NCI-H1092 (cell line): ENCODE data around the gene HSPA1A.
A peak's percentile ranks its signal among the peaks of the same experiment; 100 is the strongest.
"Not testable (repeated sequence)": the region's sequence is repeated elsewhere in the genome, so short reads cannot be mapped to it uniquely, and the experiment has no call there.

Source experiments
- DNase-seq: peaks from one replicate; lab custom pipeline; 2025; lab: John Stamatoyannopoulos, UW

Gene HSPA1A

GRCh38 chr6:31811645-31812044 lies 3.7 kb upstream of the HSPA1A start:
- DNase-seq = no peak

DNA sequence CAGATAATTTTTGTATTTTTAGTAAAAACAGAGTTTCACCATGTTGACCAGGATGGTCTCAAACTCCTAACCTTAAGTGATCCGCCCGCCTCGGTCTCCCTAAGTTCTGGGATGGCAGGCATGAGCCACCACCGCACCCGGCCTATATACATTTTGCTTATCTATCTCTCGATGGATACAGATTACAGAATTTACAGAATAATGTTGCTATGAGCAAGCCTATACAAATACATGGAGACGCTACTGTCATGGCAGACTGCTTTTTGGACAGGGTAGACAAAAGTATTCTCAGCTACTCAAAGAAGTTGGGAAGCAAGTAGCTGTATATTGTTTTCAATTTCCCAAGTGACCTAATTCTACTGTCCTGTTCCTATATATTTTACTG lies 1.9 kb upstream of the HSPA1A start:
- DNase-seq = no peak

- peak; percentile 85 for DNase-seq
Observed at GRCh38 chr6:31814677-31815024, 692 bp upstream of the HSPA1A start.

- not testable (repeated sequence) for DNase-seq
Observed at GRCh38 chr6:31817133-31817928, 2.0 kb downstream of the HSPA1A start.

- not testable (repeated sequence) for DNase-seq
Observed at GRCh38 chr6:31817929-31818511, 2.7 kb downstream of the HSPA1A start.

- DNase-seq = no peak
Observed at GRCh38 chr6:31819871-31820299, 4.5 kb downstream of the HSPA1A start.

- not testable (repeated sequence) for DNase-seq
Observed at GRCh38 chr6:31820399-31820798, 5.1 kb downstream of the HSPA1A start.

- no peak for DNase-seq
Observed at GRCh38 chr6:31821301-31822035, 6.1 kb downstream of the HSPA1A start.

DNA sequence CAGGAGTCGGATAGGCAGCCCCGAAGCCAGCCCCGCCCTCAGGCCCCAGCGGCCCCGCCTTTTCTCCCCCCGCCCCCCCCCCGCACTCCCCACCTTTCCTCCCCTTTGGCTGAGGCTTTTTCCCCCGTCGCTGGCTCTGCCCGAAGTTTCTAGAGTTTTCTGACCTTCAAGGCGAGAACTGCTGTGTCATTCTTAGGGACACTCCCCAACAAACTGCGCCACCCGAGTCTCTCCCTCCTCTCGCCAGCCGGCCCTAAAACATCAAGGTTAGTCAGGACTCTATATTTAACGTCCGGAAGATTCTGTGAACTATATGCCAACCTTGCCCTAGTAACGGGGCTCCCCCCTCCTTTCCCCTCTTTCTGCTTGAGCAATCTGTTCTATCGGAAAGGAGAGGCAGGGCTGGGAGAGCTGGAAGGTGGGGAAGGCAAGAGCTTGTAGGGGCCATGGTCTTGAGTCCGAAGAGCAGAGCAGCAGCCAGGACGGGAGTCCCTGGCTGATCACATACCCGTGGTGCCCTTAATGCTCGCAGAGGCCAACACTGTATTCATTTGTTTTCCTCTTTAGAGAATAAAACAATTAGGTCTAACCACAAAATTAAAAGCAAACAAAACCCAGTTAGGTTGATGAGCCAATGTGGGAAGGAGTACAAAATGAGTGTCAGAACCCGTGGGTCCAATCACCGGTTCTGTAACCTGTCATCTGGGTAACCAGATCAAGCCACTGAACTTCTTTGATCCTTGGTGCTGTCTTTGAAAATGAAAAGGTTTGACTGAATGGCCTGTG lies 6.9 kb downstream of the HSPA1A start:
- DNase-seq = no peak

DNA sequence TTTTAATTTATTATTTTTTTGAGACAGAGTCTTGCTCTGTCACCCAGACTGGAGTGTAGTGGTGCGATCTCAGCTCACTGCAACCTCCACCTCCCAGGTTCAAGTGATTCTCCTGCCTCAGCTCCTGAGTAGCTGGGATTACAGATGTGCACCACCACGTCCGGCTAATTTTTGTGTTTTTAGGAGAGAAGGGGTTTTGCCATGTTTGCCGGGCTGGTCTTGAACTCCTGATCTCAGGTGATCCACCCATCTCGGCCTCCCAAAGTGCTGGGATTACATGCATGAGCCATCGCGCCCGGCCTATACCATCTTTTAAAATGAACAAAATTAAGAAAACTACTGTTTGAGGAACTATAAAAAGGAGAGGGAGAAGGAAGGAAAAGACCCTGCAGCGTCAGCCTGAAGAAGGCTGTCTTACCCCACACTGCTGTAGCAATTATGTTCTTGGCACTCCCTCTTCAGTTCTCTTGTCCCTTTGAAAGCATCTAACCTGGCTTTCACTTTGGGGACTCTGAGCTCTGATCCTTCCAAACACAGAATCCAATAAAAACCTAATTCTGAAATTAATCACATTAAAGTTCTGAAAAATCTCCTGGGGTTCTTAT lies 8.4 kb downstream of the HSPA1A start:
- not testable (repeated sequence) for DNase-seq

DNA sequence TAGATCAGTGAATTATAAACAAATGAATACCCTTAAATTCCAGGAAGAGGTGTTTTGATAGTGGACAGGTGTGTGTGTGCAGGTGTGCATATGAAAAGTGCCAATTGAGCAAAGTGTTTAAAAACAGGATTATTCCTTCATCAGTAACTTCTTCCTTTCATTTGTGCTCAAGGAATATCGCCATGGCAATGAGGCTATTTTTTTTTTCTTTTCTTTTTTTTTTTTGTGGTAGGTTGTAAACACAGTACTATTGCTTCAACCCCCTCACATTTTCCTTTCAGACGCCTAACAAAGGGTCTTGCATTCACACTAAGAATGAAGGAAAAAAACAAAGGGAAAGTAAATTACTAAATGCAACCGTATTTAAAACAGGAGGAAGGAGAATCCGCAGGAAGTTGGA lies 10.2 kb downstream of the HSPA1A start:
- no peak for DNase-seq

GRCh38 chr6:31826793-31827285 lies 11.5 kb downstream of the HSPA1A start:
- DNase-seq = no peak

DNA sequence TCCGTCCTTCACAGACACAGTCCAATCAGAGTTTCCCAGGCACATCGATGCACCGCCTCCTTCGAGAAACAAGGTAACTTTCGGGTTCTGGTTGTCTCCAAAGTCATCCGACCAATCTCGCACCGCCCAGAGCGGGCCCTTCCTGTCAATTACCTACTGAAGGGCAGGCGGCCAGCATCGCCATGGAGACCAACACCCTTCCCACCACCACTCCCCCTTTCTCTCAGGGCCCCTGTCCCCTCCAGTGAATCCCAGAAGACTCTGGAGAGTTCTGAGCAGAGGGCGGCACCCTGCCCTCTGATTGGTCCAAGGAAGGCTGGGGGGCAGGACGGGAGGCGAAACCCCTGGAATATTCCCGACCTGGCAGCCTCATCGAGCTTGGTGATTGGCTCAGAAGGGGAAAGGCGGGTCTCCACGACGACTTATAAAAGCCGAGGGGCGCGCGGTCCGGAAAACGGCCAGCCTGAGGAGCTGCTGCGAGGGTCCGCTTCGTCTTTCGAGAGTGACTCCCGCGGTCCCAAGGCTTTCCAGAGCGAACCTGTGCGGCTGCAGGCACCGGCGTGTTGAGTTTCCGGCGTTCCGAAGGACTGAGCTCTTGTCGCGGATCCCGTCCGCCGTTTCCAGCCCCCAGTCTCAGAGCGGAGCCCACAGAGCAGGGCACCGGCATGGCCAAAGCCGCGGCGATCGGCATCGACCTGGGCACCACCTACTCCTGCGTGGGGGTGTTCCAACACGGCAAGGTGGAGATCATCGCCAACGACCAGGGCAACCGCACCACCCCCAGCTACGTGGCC lies 12.1 kb downstream of the HSPA1A start, which contains the start of gene HSPA1B:
Gene HSPA1B, plus strand, starts transcription at position 453 of the 794 bp plus-strand sequence. Its CDS starts 213 bp downstream, at position 666.
- DNase-seq = peak; percentile 94

GRCh38 chr6:31829633-31830283 lies 14.4 kb downstream of the HSPA1A start:
- DNase-seq = no peak

DNA sequence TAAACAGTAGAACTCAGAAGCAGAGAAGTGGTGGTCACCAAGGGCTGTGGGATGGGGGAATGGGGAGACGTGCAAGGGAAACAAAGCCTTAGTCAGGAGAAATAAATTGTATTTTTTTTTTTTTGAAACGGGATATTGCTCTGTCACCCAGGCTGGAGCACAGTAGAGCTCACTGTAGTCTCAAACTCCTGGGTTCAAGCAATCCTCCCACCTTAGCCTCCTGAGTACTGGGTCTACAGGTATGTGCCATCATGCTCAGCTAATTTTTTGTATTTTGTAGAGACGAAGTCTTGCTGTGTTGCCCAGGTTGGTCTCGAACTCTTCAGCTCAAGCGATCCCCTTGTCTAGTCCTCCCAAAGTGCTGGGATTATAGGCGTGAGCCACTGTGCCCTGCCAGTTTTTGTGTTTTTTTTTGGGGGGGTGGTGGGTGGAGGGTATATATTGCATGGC lies 15.6 kb downstream of the HSPA1A start:
- DNase-seq = no peak

GRCh38 chr6:31831350-31832215 lies 16.2 kb downstream of the HSPA1A start:
- DNase-seq = no peak

DNA sequence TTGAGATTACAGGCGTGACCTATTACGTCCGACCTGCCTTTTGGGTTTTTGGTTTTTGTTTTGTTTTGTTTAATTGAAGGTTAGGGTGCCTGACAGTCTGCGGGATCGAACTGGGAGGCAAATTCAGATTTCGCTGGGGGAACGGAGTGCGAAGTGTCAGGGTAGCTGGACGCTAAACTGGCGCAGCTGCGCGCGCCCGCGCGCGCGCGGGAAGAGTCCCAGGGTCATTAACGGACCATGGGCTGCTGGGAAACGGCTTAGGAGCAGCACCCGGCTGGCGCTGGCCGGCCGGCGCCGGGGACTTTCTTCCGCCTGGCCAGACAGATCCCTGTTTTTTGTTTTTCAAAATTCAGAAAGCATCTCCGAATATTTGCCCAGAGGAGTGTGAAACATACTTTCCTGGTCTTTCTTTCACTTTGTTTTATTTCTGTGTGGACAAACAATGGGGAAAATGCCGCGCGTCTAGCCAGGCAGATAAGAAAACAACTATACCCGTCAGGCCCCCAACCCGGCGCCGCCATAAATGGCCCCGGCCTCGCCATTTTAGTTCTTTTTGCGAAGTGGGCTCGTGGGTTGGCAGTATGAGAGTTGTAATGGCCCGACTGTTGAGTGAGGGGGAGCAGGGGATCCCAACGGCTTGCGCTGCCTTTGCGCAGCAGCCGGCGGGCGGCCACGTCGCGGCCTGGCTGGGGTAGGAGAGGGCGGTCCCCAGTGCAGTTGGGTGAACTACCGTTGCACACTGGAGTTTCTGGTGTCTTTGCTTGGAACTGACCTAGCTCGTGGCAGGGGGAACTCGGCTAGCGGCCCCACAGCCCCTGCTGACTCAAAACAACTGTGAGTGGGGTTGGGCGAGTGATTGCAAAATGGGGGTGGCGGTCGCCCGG lies 19.3 kb downstream of the HSPA1A start:
- DNase-seq = peak; percentile 80

- no peak for DNase-seq
Observed at GRCh38 chr6:31836047-31836473, 20.7 kb downstream of the HSPA1A start.
